HG03045 (cell line): ENCODE measurements around the gene LINC01488.

Experiments used
- ATAC-seq: cut with Tn5 transposase; IDR thresholded peaks from one replicate; pipeline ENCODE4 v1.9.1; 2021; ENCODE audit warnings: mild to moderate bottlenecking, moderate library complexity; ENCODE audit not compliant: unreplicated experiment

Gene LINC01488

GRCh38 chr11:69490516-69490915 is 9.1 kb downstream of the LINC01488 start:
- ATAC-seq, result no peak

DNA sequence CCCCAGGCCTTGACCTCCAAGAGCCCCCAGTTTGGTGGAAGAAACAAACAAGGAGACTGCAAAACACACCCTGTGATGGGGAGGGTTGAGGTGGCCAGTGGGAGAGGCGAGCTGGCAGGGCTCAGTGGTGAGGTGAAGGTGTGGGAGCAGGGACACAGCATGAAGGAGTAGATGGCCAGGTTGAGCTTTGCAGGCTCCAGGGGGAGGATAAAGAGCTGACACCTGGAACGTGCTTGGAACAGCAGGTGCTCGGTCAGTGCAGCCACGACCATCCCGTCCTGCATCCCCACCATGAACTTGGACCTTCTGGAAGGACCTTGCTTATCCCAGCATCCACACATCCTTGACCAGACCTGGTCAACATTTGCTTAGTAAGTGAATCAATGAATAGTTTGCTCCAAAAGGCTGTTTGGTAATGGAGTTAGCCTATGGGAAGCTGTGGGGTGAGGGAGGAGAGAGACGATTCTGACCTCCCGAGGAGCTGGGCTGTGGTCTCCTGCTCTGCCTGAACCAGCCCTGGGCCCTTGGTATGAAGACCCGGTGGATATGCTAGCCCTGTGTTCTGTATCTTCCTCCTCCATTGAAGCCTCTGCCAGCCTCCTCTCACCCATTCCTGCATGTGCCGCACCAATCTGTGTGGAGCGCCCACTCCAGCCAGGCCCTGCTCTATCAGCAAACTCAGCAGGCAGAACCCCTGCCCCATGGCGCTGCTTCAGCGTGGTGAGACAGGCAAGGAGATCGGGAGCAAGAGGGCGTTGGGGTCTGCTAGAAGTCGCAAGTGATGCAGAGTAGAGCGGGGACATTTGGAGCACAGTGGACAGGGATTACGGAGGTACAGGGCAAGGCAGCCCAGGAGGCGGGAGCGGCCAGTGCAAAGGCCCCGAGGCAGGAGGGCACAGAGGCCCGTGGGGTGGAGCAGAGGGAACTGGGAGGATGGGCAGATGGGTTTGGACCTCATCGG is 9.9 kb downstream of the LINC01488 start:
- ATAC-seq, result no peak

DNA sequence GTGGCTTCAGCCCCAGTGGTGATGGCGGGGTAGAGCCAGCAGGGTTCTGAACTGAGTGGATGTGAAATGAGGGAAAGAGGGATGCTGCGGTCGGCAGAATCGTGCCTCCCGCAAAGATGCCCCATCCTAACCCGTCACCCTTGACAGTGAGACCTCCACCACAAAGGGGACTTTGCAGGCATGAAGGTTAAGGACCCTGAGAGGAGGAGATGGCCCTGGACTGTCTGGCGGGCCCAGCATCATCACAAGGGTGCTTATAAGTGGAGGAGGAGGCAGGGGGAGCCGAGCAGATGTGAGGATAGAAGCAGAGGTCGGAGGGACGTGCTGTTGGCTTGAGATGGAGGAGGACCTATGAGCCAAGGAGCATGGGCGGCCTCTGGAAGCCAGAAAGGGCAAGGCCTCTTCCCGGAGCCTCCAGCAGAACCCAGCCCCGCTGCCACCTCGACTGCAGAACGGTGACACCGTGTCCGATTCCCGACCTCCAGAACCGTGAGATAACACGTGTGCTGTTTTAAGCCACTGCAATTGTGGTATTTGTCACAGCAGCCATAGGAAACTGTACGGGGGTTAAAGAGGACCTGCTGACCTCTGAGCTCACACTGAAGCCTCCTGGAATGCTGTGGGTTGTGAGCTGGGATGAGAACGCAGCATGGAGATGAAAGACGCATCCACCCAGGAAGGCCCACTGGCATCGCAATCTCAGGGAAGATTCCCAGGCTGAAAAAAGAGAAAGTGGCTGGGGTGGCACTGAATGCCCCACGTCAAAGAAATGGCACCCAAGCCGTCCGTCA is 10.9 kb downstream of the LINC01488 start:
- no peak for ATAC-seq

- no peak for ATAC-seq
These were observed 12.7 kb downstream of the LINC01488 start for GRCh38 chr11:69493931-69494821.

GRCh38 chr11:69494851-69495250 is 13.4 kb downstream of the LINC01488 start:
- no peak for ATAC-seq

DNA sequence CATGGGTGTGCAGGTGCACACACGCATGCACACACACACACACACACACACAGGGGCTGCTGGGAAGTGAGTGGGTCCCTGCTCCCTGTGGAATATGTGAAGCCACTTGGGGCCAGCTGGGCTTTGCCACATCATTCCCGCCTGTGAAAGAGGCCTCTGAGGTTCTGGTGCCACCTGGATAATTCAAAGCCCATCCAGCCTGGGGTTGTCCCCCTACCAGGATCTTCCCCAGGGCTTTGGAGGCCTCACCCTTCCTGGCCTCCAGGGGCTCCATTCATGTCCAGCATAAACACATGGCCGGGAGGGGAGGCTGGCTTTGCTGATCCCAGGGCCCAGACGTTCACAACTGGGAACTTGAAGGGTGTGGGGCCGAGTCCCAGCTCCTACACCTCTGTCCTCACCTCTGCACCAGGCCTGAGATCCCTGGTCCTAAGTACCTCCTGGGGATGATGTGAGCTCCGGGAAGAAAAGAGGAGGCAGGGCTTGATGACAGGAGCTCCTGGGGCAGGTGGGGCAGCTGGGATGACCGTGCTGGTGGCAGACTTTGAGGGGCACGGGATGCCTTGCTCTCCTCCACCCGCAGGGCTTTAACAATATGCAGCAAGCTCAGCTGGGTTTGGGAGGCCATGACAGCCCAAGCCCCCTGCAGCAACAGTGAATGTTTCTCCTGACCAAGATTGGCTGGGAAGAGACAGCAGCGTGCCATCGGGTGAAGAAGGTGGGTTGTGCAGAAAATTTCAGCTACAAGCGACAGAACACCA is 14.2 kb downstream of the LINC01488 start:
- no peak for ATAC-seq

- no peak for ATAC-seq
These were observed 14.7 kb downstream of the LINC01488 start for GRCh38 chr11:69496202-69496557.

GRCh38 chr11:69496631-69497220 is 15.3 kb downstream of the LINC01488 start:
- no peak for ATAC-seq

DNA sequence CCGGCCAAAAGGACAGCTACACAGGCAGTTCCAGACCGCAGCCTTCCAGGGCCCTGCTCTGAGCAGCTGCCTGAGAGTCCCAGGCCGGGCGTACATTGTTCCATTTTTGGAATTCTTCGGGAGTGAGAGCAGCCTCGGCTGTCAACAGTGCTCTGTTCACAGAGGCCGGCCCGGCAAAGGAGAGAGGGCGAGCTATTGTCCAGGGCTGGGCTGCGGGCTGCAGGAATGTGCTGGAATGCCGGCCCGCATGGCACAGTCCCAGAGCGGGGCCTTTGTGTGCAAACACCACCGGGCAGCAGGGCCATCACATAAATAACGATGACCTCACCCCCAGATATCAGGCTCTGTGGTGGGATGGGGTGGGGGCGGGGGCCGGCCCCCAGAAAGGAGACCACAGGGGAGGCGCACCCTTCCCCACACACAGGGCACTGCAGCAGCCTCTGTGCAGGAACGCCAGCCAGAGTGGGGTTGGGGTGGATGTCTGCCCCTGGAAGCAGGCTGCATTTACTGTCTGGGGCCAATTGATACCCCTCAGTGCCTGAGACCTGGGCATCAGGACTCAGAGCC is 15.8 kb downstream of the LINC01488 start:
- ATAC-seq, result no peak

DNA sequence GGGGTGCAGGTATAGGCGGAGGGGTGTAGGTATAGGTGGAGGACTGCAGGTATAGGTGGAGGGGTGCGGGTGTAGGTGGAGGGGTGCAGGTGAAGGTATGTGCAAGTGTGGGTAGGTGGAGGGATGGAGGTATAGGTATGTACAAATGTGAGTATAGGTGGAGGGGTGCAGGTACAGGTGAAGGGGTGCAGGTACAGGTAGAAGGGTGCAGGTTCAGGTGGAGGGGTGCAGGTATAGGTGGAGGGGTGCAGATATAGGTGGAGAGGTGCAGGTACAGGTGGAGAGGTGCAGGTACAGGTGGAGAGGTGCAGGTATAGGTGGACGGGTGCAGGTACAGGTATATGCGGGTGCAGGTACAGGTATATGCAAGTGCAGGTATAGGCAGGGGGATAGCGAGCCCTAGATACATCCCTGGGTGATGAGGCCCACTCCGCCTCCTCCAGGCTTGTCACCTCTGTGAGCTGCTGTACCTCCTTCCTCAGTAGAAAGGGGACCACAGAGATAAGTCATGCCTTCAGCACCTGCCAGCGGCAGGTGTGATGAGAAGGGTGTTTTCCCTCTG is 17.2 kb downstream of the LINC01488 start:
- no peak for ATAC-seq

GRCh38 chr11:69499186-69499917 is 17.9 kb downstream of the LINC01488 start:
- ATAC-seq, result no peak

DNA sequence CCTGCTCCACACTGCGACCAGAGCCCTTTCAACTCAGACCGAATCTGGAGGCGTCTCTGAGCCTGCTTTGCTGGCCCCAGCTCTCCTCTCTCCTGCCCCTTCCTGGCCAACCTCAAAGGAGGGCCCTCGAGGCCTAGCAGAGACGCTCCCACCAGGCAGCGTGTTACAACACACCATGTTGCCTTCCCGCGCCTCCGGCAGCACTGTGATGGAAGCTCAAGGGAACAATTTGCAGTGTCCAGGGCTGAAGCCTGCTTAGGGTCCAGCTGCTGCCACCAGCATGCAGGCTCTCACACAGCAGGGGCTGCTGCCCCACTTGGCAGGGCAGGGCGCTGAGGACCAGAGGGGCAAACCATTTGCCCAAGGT is 18.4 kb downstream of the LINC01488 start:
- no peak for ATAC-seq

GRCh38 chr11:69500285-69501120 is 19.0 kb downstream of the LINC01488 start:
- no peak for ATAC-seq

DNA sequence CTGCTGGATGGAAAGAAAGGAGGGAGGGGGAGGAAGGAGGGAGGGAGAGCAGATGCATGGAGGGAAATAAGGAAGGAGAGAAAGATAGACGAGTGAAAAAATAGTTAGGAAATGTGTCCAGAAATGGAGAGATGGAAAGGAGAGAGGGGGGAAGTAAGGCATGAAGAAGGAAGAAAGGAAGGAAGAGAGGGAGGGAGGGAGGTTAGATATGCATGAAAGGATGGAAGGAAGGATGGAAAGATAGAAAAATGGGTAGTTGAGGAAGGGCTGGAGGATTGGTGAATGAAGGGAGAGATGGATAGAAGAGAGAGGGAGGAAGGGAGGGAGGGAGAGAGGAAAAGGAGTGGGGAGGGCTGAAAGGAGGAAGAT is 19.6 kb downstream of the LINC01488 start:
- ATAC-seq, result no peak

DNA sequence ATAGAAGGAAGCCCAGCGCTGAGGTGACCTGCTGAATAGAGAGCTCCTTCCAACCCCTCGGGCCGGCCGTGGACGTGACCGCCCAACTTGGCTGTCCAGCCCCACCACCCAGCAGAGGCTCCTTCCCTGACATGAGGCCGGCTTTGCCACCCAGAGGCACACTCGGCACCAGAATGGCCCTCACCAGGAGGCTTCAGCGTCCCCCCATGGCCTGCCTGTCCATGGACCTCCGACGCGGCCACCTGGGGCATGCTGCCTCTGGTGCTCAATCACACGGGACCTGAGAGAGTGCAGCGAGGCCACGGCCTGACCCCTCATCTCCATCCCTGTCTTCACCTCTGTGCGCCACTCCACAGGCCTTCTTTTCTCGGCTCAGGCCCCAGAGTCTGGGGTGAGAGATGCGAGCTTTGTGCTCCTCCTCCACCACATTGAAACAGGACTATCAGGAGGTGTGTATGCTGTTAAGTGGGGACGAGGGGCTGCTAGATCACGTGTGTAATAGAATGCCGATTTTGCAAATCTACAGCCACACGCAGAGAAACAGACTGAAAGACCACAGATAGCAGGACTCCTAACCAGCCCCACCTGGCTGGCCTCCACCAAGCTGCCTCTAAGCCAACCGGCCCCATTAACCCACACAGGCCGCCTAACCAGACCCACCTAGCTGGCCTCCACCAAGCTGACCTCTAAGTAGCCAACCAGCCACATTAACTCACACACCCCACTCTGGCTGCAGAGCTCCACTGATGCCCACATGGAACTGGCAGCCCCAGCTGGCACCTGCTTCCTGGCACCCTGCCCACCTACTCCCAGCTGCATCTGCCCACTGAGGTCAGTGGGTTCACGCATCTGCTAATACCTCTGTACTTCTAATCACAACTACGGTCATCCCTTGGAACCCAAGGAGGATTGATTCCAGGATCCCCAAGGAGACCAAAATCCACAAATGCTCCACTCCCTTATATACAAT is 20.7 kb downstream of the LINC01488 start:
- no peak for ATAC-seq

- no peak for ATAC-seq
These were observed 22.7 kb downstream of the LINC01488 start for GRCh38 chr11:69504127-69504526.
